HG03378 (cell line): ENCODE measurements around the gene PRKN.

Experiments used
- ATAC-seq: cut with Tn5 transposase; IDR thresholded peaks from one replicate; pipeline ENCODE4 v1.9.1; 2021; ENCODE audit warnings: mild to moderate bottlenecking, moderate library complexity; ENCODE audit not compliant: unreplicated experiment

PRKN gene

GRCh38 chr6:162389343-162390085 is 338.1 kb downstream of the PRKN start:
- ATAC-seq: no peak

- ATAC-seq: no peak
These were observed 339.2 kb downstream of the PRKN start for GRCh38 chr6:162388383-162388777.

- ATAC-seq: no peak
These were observed 339.7 kb downstream of the PRKN start for GRCh38 chr6:162387718-162388382.

GRCh38 chr6:162385980-162386379 is 341.6 kb downstream of the PRKN start:
- ATAC-seq: no peak

- ATAC-seq: no peak
These were observed 347.7 kb downstream of the PRKN start for GRCh38 chr6:162379757-162380409.

- ATAC-seq: no peak
These were observed 349.8 kb downstream of the PRKN start for GRCh38 chr6:162377735-162378134.

DNA sequence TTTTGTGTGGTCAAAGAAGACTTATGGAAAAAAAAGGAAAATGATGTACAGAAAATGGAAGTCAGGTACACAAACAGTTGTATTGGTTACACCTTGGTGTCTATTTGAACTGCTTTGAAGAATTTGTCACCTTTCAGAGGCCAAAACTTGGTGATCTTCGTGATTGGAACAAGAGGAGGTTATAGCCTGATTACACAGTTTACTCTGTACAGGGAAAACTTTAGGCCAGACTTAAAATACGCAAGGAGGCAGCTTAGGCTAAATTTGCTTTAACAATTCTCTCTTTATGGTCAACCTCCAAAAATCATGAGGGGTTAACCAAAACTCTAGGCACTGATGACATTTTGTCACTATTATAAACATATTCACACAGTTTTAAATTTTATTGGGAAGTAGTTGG is 353.7 kb downstream of the PRKN start:
- no peak for ATAC-seq

DNA sequence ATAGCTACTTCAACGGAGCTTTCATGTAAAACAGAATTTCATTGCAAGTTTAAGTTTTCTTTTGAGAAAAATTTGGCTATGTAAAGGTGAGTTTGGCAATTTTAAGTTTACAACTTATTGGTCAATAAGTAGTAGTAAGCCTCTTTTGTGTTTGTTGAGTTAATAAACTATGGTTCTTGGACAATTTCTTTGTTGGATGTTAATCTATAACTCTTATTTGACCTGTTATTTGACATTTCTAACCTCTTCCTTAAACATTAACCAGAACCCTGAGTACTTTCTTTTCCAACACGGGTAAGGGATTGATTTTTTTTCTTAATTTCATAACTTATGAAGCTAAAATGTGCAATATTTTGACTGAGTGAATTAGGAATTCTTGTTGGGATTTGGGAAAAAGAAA is 354.4 kb downstream of the PRKN start:
- ATAC-seq: no peak

GRCh38 chr6:162372106-162372505 is 355.5 kb downstream of the PRKN start:
- no peak for ATAC-seq

- no peak for ATAC-seq
These were observed 356.4 kb downstream of the PRKN start for GRCh38 chr6:162371121-162371520.

- ATAC-seq: no peak
These were observed 358.5 kb downstream of the PRKN start for GRCh38 chr6:162369091-162369490.

DNA sequence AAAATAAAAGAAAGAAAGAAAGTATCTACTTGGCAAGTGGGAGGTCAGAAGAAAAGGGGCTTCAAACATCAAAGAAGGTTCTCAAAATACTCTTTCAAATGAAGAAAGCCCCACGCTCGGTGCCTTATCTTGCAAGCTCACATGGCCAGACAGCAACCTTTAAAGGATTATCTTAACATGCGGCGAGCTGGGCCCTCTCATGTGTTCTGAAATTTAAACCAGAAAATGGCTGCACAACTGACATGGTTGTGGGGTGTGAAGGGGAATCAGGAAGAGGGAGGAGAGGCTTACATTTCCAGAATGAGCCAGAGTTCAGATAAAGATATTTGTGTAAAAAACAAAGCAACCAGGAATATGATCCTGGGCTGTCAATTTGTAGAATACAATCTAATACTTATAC is 363.1 kb downstream of the PRKN start:
- ATAC-seq: no peak

- no peak for ATAC-seq
These were observed 363.8 kb downstream of the PRKN start for GRCh38 chr6:162363757-162364156.

DNA sequence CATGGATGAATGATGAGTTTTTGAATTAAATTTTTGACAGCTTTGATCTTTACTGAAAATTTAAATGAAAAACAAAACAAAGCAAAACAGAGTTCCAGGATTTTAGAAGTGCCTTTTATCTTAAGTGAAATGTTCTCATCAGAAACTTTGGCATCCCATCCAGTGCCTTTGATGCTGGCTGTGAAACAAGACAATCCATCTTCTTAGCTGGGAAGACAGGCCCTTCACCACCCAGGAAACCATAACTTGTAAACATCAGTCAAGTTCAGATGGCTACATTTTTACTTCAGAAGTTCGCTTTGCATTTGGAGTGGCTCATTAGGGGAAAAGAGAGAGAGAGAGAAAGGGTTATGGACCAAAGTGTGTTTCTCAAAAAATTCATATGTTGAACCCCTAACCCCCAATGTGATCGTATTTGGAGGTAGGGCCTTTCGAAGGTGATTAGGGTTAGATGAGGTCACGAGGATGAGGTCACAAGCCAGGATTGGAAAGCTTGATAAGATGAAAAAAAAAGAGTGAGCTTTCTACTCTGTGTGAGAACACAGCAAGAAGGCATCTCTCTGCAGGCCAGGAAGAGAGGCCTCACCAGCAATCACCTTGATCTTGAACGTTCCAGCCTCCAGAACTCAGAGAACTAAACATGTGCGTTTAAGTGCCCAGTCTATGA is 366.5 kb downstream of the PRKN start:
- no peak for ATAC-seq

DNA sequence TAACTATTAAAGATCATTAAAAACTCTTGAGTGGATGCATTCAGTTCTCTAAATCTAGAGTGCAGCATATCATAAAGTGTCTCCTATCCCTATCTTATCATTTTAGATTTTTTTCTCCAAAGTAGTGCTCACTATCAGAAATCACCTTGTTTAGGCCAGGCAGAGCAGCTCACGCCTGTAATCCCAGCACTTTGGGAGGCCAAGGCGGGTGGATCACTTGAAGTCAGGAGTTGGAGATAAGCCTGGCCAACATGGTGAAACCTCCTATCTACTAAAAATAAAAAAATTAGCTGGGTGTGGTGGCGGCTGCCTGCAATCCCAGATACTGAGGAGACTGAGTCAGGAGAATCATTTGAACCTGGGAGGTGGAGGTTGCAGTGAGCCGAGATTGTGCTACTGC is 368.9 kb downstream of the PRKN start:
- no peak for ATAC-seq

DNA sequence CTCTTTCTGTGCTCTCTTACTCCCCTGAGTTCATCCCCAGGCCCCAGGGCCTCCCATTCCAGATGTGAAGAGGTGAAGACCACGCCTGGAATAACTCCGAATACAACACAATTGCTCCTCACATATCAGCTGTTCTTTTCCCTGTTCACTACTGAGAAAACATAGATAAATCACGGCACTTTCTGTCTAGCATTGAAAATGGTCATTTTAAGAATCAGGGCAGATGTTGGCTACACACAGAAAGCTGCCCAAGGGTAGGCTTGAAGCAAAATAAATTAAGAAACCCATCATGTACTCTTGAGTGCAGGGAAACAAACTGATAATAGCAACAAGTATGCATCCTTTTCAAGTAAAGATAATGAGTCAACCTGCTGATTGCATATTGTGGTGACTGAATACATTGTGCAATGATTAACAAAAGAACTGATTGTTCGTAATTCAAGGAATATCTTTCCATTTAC is 382.5 kb downstream of the PRKN start:
- ATAC-seq: no peak

DNA sequence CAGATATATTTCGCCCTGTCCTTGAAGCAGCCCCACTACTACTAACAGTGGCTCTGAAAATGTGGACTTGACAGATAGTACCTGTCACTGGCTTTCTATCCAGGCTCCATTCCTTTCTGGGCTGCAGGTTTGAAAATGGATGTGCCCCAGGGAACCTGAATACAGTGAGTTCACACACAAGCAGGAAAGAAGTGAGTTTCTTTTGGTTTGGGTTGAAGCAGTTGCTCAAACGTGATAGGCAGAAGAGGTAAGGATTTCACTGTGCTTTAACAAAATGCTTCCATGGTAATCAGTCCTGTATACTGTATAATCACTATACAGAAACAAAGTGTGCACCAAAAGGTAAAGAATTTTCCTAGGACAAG is 382.9 kb downstream of the PRKN start:
- no peak for ATAC-seq

DNA sequence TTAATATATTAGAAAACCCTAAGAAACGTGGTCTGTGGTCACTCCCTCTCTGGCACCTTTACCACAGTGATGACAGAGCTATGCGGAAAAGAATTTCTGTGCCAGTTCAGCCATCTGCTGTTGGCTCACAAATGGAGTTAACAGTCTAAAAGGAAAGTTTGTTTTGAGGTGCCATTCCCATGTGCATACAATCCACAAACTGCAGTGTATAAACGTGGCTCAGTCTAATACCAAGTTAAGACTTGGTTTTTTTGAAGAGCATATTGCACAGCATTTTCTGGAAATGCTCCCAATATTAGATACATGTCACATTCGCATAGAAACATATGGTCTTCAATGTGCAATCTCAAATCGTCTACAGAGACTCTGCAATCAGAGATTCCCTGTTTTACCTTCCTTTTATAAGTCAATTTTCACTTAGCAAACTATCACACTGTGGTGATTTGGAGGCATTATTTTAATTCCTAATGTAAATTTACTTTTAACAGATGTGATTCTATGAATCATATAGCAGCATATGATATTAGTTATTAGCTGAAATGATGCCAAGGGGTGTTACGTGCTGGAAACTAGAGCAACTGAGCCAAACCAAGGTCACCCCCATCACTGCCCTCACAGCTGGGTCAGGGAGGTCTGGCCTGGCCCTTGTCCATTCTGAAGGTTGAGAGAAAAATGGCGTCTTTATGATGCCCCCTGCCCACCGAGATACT is 383.5 kb downstream of the PRKN start:
- ATAC-seq: no peak

GRCh38 chr6:162343198-162343935 is 384.2 kb downstream of the PRKN start:
- no peak for ATAC-seq

DNA sequence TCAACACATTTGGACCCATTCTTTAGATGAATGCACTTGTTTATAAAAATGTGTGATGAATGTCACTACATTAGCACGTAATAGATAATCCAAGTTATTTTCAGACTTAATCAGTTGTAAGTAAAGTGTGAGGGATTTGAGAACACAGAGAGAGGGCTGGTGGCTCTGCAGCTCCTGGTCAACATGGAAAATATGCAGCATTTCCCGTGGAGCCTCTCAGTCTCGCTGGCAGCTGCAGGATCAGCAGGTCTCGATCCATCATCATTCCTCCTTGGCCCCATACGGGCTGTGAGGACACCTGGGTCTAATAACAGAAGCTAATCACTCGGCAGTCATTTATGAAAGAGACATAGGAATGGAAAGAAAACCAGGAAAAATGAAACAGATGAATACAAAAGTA is 390.2 kb downstream of the PRKN start:
- ATAC-seq: no peak
